Measurements from ENCODE around the gene FHIP1B.

The FHIP1B gene

DNA sequence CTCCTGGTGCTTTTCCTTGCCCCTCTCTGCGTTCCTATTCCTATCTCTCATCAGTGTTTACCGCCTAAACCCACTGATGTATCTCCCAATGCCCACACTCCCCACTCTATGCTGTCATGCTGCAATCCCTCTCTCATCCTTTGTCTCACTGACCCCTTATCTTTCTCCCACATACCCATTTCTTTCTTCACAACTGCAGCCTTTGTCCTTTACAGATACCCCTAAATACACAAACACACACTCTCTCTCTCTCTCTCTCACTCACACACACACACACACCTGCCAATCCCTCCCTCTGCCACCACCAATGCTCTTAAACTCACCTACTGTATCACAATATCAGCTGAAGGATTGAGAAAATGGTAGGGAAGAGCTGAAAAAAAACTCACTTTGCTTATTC is 59.0 kb downstream of the FHIP1B start:
- no peak for TF ChIP-seq CREB1 (IDR thresholded peaks at IDR 0.05; ENCODE audit: low read depth)
- no peak for TF ChIP-seq ZBTB7A (IDR thresholded peaks at IDR 0.05; ENCODE audit: low read depth)
- TF ChIP-seq YY1 (IDR thresholded peaks at IDR 0.05; ENCODE audit: low read depth): no peak
- TF ChIP-seq REST (IDR thresholded peaks at IDR 0.05; ENCODE audit: low read depth): no peak

GRCh38 chr11:6170226-6170625 is 64.2 kb downstream of the FHIP1B start, which contains the start of gene OR52B2:
Gene OR52B2 (minus strand): TSS chr11:6170326. CDS start chr11:6170326, 0 bp downstream.
- TF ChIP-seq RAD21 (IDR thresholded peaks at IDR 0.05; ENCODE audit: low read depth) (no peak), EP300 (IDR thresholded peaks at IDR 0.05; ENCODE audit: borderline replicate concordance) (no peak), CEBPB (IDR thresholded peaks at IDR 0.05) (no peak), TAF1 (IDR thresholded peaks at IDR 0.05; ENCODE audit: low read depth) (no peak), YY1 (IDR thresholded peaks at IDR 0.05; ENCODE audit: low read depth) (no peak), MAX (IDR thresholded peaks at IDR 0.05) (no peak), TCF12 (IDR thresholded peaks at IDR 0.05; ENCODE audit: low read depth) (no peak), EGR1 (IDR thresholded peaks at IDR 0.05) (no peak), CREB1 (IDR thresholded peaks at IDR 0.05; ENCODE audit: low read depth) (no peak), NFIC (IDR thresholded peaks at IDR 0.05) (no peak), FOXM1 (IDR thresholded peaks at IDR 0.05; ENCODE audit: borderline replicate concordance, low read depth) (no peak), ZBTB7A (IDR thresholded peaks at IDR 0.05; ENCODE audit: low read depth) (no peak), TEAD4 (IDR thresholded peaks at IDR 0.05) (no peak), REST (IDR thresholded peaks at IDR 0.05; ENCODE audit: low read depth) (no peak)
- TF ChIP-seq, protein P1, sequence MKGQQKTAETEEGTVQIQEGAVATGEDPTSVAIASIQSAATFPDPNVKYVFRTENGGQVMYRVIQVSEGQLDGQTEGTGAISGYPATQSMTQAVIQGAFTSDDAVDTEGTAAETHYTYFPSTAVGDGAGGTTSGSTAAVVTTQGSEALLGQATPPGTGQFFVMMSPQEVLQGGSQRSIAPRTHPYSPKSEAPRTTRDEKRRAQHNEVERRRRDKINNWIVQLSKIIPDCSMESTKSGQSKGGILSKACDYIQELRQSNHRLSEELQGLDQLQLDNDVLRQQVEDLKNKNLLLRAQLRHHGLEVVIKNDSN (IDR thresholded peaks at IDR 0.05): no peak

All from Ishikawa (cell line).